SK-MEL-5 (cell line): ENCODE data around the gene DDX39A. TPM values are rescaled to one million over a fixed set of nuclear protein-coding genes. Genes with fewer than 3 reads are reported as not detected.
A peak's percentile ranks its signal among the peaks of the same experiment; 100 is the strongest.
"Not testable (repeated sequence)": the region's sequence is repeated elsewhere in the genome, so short reads cannot be mapped to it uniquely, and the experiment has no call there.

Source experiments
- DNase-seq: peaks from one replicate; pipeline ENCODE4 v3.0.0-alpha.2; 2016; ENCODE audit warnings: low read depth, low spot score
- in situ Hi-C: cut with HindIII; loops from 2 replicates; pipeline ENCODE4 v1.10.0; 2016; ENCODE audit warnings: low sequenced_read_pairs, high pct_unique_total_duplicates, low pct_unique_long_range_greater_than_20kb
- polyA plus RNA-seq, 2 experiments: library from polyadenylated mRNA; depleted of rRNA; stranded (reverse); fragments of >200 nt; gene quantifications; 2 replicates each; pipeline ENCODE4 v1.2.3, GENCODE V29; 2015
- total RNA-seq: library from RNA; depleted of rRNA; stranded (reverse); fragments of >200 nt; shearing (Covaris generic); gene quantifications from 2 replicates; pipeline ENCODE4 v1.2.3, GENCODE V29; 2014; rRNA removed

The DDX39A gene
- total RNA-seq: 72.9 and 76.8 TPM in 2 replicates
- polyA plus RNA-seq (2015; cell fraction: cytosol; rRNA removed): 75.8 and 84.0 TPM in 2 replicates
- polyA plus RNA-seq (2015; cell fraction: nucleus; rRNA removed): 530 and 585 TPM in 2 replicates

DNA sequence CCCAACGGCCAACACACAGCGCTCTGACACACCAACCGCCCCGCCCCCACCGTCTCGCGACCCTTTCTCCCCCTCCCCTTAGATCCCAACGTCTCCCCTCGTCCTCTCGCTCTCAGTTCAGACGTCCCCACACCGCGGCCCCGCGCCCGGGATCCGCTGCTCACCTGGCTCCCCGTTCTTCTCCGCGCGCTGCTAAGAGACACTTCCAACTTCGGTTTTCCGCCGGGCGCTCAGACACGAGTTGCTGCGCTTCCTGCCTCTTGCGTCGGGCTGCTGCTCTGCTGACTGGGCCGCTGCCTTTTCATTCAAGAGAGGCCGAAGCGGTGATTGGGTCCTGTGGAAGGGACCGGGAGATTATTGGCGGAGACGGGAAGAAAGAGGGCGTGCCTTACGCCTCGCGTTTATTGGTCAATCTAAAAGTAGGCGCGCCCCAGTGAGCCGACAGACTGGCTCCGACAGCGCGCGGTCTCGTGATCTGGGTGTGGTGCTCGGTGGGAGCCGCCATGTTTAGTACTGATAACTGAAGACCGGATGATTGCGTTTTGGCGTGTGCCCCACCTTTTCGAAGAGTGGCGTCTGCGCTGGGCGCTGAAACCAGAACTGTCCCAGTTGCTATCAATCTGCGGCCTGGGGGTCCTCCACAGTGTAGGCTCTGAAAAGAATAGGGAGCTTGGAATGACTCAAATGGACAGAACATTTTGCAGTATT lies at the start of gene DDX39A:
Gene DDX39A (minus strand): TSS at position 236 of the 708 bp plus-strand sequence. CDS start 6,121 bp downstream, outside the sequence.
- DNase-seq: peak; percentile 99
- in situ Hi-C loops: no loop called here

DNA sequence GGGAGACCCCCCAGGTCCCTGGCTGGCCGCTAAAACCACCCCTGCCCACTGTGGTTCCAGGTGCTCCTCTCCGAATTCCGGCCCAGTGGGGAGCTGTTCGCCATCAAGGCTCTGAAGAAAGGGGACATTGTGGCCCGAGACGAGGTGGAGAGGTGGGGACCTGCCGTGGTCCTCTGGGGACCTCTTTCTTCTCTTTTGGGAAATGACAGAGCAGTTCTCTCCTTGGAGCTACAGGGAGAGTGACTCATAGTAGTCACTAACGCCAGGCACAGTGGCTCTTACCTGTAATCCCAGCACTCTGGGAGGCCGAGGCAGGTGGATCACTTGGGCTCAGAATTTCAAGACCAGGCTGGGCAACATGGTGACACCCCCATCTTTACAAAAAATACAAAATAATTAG lies 48.7 kb upstream of the DDX39A start:
- DNase-seq: no peak
- in situ Hi-C loops: no loop called here

DNA sequence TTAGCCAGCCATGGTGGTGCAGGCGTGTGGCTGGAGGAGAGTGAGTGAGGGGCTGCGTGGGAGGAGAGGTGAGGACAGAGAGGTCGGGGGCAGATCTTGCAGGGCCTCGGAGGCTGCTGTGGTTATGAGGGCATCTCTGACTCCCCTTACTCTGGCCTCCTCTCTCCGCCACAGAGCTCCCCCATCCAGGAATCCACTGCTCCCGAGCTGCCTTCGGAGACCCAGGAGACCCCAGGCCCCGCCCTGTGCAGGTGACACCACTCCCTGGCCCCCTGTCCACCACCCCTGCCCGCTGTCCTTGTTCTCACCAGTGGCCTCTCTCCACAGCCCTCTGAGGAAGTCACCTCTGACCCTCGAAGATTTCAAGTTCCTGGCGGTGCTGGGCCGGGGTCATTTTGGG lies 48.2 kb upstream of the DDX39A start:
- in situ Hi-C loops: no loop called here
- no peak for DNase-seq

DNA sequence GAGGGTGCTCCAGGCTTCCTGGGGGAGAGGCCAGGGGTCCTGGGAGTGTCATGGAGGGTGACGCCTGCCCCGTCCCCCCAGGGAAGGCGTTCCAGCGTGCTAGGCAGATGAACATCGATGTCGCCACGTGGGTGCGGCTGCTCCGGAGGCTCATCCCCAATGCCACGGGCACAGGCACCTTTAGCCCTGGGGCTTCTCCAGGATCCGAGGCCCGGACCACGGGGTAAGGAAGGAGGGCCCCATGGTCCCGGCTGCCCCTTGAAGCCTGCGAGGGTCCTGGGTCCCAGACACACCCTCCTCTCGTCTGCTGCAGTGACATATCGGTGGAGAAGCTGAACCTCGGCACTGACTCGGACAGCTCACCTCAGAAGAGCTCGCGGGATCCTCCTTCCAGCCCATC lies 44.6 kb upstream of the DDX39A start:
- DNase-seq: no peak
- in situ Hi-C loops: no loop called here

DNA sequence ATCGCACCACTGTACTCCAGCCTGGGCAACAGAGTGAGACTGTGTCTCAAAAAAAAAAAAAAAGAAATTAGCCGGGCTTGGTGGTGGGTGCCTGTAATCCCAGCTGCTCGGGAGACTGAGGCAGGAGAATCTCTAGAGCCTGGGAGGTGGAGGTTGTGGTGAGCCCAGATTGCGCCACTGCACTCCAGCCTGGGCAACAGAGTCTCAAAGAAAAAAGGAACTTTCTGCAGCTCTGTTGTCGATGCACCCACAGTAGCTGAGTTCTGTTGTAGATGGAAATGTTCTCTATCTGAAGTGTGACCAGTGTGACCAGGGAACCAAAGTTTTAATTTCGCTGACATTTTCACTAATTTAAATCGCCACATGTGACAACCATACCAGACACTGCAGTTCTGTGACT lies 43.3 kb upstream of the DDX39A start:
- in situ Hi-C loops, DNase-seq: not testable (repeated sequence)

DNA sequence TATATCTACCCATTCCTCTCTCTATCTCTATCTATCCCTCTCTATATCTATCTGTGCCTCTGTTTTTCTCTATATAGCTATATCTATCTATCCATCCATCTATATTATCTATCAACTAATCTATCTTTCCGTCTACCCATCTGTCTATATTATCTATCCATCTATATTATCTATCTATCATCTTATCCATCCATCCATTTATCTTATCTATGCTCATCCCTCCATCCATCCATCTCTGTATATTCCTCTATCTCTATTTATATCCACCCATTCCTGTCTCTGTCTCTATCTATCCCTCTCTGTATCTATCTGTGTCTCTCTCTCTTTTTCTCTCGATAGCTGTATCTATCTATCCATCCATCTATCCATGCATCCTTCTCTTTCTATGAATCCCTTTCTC lies 41.8 kb upstream of the DDX39A start:
- no peak for DNase-seq
- in situ Hi-C loops: no loop called here

DNA sequence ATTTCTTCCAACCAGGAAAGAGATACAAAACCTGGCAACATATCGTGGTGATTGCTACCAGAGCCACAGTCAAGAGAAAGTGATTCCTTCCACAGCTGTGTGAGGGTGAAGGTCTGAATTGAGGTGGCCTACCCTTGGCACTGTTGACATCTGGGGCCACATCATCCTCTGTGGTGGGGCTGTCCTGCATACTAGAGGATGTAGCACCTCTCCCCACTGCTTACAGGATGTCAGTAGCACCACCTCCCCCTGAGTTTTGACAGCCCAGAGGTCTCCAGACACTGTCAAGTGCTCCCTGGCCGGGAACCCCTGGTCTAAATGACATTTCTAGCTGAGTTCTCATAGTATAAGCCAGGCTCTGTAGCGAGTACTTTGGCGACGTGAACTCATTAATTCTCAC lies 40.6 kb upstream of the DDX39A start:
- DNase-seq: no peak
- in situ Hi-C loops: no loop called here

DNA sequence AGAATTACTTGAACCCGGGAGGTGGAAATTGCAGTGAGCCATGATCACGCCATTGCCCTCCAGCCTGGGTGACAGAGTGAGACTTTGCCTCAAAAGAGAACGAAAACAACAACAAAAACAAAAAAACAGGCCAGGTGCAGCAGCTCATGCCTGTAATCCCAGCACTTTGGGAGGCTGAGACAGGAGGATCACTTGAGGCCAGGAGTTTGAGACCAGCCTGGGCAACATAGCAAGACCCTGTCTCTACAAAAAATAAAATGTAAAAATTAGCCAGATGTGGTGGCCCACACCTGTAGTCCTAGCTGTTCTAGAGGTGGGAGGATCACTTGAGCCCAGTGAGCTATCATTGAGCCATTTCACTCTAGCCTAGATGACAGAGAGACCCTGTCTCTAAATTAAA lies 33.2 kb upstream of the DDX39A start:
- DNase-seq, in situ Hi-C loops: not testable (repeated sequence)

DNA sequence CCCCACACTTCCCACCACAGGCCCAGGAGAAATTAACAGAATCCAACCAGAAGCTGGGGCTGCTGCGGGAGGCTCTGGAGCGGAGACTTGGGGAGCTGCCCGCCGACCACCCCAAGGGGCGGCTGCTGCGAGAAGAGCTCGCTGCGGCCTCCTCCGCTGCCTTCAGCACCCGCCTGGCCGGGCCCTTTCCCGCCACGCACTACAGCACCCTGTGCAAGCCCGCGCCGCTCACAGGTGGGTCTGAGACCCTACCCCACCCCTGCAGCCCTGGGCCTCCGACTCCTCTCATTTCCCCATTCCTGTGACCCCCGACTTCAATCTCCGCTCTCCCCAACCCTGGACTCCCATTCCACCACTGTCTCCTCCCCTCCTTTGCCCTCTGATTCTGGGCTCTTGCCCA lies 31.7 kb upstream of the DDX39A start:
- in situ Hi-C loops: no loop called here

DNA sequence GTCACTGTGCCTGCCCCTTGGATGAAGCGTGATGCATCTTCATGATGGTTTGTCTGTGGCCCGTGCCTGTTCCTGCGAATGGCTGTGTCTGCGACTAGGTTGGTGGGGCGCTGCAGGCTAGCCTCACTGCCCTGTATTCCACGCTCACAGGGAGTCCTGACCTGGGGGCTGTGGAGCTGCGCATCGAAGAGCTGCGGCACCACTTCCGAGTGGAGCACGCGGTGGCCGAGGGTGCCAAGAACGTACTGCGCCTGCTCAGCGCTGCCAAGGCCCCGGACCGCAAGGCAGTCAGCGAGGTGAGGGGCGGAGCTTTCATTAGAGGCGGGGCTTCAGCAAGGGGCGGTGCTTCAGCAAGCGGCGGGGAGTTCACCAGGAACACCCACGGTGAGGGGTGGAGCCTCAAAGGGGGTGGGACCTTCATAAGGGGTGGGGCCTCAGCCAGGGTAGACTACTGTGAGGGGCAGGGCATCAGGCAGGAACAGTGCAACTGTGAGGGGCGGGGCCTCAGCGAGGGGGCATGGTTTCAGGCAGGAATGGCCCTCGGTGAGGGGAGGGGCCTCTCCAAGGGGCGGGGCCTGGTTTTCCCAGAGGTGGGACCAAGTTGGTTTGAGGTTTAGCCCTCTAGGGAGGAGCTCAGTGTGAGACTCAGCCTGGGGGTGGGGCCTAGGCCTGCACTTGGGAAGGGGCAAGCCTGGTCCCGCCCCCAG lies 31.2 kb upstream of the DDX39A start:
- in situ Hi-C loops: no loop called here
- peak; percentile 66 for DNase-seq

More for the DNA sequence above, 31.7 kb upstream of the DDX39A start:
- DNase-seq: no peak

DNA sequence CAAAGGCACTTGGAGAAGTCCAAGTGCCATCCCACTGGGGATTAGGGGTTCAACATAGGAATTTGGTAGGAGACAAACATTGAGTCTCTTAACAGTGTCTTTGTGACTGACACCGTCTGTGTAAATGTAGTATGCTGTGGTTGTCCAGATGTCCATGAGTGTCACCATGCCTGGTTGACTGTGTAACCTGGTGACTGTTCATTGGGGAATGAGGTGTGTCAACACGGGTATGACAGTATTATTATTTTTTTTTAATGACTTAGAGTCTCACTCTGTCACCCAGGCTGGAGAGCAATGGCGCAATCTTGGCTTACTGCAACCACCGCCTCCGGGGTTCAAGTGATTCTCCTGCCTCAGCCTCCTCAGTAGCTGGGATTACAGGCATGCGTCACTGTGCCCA lies 30.2 kb upstream of the DDX39A start:
- no peak for DNase-seq
- in situ Hi-C loops: no loop called here

DNA sequence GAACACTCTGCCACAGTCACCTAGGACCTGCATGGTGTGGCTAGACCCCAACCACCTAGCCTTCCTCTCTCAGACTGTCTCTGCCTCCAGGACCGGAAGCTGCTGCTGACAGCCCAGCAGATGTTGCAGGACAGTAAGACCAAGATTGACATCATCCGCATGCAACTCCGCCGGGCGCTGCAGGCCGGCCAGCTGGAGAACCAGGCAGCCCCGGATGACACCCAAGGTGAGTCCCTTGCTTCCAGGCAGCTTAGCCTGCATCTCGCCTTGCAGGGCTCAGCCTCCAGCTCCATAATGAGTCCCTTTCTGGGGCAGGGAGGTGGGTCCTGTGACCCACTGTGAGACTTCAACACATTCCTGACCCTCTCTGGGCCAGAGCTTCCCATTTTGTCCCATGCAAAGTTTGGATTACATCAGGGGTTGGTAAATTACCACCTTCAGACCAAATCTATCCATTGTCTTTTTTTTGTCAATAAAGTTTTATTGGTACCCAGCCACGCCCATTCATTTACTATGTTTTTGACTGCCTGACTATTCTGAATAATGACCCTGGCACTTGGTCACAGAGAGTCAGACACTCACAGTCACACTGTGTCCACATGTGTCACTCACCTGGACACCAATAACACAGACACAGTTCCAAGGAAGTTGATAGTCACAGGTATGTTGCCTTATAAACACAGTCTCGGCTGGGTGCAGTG lies 27.3 kb upstream of the DDX39A start:
- in situ Hi-C loops: no loop called here
- DNase-seq: no peak

DNA sequence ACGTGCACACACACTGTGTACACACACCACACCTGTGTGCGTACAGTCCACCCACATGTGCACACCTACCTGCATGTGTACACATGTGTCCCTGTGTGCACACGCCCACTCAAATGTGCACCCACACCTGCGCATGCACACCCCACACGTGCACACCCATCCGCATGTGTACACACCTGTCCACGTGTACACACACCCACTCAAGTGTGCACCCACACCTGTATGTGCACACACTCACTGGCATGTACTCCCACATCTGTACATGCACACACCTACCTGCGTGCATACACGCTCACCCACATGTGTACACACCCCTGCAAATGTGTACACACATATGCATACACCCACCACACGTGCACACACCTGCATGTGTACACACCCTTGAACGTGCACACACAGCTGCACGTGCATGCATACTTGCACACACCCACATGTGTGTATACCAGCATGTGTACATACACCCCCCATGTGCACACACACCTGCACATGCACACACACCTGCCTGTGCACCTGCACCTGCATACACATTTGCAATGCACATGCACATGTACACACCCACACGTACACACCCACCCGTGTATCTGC lies 24.6 kb upstream of the DDX39A start:
- DNase-seq: no peak
- in situ Hi-C loops: no loop called here

DNA sequence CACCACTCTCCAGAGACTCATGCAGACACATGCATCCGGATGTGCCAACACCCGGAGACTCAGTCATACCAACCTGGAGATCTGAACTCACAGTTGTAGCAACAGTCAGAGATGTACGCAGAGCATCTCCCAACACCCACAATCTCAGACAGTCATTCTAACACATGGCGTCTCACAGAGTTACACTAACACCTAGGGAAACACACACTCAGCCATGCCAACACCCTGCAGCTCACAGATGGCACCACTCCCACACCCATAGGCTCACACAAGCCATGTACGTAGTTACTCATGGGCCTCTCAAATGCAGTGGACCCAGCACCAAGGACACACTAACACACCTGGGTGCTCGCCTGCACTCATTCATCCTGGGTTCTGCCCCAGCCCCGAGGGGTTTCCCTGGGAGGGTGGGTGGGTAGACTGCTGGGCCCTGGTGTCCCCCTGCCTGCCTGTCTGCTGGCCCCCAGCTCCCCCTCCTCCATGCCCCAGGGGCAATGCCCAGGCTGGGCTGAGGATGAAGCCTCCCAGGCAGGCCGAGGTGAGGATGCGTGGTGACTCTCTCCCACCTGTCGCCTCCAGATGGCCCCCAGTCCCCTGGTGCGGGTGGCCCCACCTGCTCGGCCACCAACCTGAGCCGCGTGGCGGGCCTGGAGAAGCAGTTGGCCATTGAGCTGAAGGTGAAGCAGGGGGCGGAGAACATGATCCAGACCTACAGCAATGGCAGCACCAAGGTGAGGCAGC lies 23.9 kb upstream of the DDX39A start:
- in situ Hi-C loops: no loop called here
- DNase-seq: no peak

DNA sequence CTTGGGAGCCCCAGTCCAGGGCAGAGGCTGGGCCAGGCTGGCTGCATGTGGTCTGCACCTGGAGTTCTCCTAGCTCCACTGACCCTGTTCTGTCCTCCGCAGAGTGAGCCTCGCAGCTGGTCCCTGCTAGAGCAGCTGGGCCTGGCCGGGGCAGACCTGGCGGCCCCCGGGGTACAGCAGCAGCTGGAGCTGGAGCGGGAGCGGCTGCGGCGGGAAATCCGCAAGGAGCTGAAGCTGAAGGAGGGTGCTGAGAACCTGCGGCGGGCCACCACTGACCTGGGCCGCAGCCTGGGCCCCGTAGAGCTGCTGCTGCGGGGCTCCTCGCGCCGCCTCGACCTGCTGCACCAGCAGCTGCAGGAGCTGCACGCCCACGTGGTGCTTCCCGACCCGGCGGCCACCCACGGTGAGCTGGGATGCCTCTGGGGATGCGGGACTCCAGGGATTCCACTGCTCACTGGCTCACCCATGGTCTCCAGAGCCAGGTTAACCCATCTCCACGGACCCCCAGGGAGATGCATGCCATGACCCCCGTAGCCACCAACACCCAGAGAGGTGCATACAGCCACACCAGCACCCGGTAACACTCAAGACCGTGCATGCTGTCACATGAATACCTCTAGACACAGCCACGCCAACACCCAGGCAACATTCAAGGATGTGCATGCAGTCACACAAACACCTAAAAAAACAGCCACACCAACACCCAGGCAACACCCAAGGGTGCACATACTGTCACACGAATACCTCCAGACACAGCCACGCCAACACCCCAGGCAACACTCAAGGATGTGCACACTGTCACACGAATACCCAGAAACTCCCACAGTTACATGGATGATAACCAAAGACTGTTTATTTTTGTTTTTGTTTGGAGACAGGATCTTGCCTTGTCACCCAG lies 22.1 kb upstream of the DDX39A start:
- DNase-seq: no peak
- in situ Hi-C loops: no loop called here

DNA sequence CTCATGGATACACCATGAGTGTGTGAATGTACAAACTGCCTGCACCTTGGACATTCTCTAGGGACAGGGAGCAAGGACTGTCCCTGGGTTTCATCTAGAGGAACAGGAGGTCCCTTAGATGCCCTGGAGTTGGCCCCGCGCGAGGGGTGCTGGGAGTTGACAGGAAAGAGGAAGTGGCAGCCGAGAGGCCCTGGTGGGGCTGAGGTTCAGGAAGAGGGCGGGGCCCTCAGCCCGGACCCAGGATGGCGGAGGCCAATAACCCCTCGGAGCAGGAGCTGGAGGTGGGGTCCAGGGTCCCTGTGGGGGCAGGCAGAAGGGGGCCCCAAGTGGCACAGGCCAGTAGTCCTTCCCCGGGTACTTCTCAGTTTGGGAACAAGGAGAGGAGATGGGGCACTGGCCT lies 20.9 kb upstream of the DDX39A start:
- no peak for DNase-seq
- in situ Hi-C loops: no loop called here

DNA sequence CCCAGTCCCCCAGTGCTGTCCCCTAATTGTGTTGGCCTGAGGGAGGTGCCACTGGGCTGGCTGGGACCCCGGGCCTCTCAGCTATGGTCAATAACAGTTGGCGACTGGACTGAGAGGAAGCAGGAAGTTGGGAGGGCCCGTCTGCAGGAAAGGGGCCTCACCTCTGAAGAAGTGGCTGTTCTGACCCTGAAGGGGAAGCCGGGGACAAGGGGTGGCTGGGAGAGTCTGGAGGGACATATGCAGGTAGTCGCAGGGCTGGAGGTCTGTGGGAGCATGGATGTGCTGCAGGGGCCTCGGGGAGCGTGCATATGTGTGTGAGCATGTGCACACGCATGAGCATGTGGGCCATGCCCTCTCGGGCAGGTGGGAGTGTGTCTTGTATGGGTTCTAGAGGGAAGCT lies 19.9 kb upstream of the DDX39A start:
- in situ Hi-C loops: no loop called here
- DNase-seq: no peak
